ENCODE results near the gene ADCK1.

ADCK1 gene

GRCh38 chr14:77800814-77801213, 905 bp downstream of the ADCK1 start:
- TF ChIP-seq GATA3 (IDR thresholded peaks at IDR 0.05; ENCODE audit: low read depth, low read length) = no peak
- no peak for TF ChIP-seq GATA2 (IDR thresholded peaks at IDR 0.05; ENCODE audit: low read depth, low read length)

GRCh38 chr14:77804592-77804991, 4.7 kb downstream of the ADCK1 start:
- TF ChIP-seq GATA3 (IDR thresholded peaks at IDR 0.05; ENCODE audit: low read depth, low read length) (no peak), GATA2 (IDR thresholded peaks at IDR 0.05; ENCODE audit: low read depth, low read length) (no peak)

GRCh38 chr14:77805706-77806105, 5.8 kb downstream of the ADCK1 start:
- TF ChIP-seq GATA3 (IDR thresholded peaks at IDR 0.05; ENCODE audit: low read depth, low read length) = no peak
- no peak for TF ChIP-seq GATA2 (IDR thresholded peaks at IDR 0.05; ENCODE audit: low read depth, low read length)

GRCh38 chr14:77808250-77808649, 8.3 kb downstream of the ADCK1 start:
- no peak for TF ChIP-seq GATA2 (IDR thresholded peaks at IDR 0.05; ENCODE audit: low read depth, low read length)
- no peak for TF ChIP-seq GATA3 (IDR thresholded peaks at IDR 0.05; ENCODE audit: low read depth, low read length)

GRCh38 chr14:77809011-77809410, 9.1 kb downstream of the ADCK1 start:
- no peak for TF ChIP-seq GATA3 (IDR thresholded peaks at IDR 0.05; ENCODE audit: low read depth, low read length)
- TF ChIP-seq GATA2 (IDR thresholded peaks at IDR 0.05; ENCODE audit: low read depth, low read length) = no peak

GRCh38 chr14:77812028-77812427, 12.1 kb downstream of the ADCK1 start:
- TF ChIP-seq GATA3 (IDR thresholded peaks at IDR 0.05; ENCODE audit: low read depth, low read length) = no peak
- no peak for TF ChIP-seq GATA2 (IDR thresholded peaks at IDR 0.05; ENCODE audit: low read depth, low read length)

GRCh38 chr14:77822307-77822706, 22.4 kb downstream of the ADCK1 start:
- TF ChIP-seq GATA2 (IDR thresholded peaks at IDR 0.05; ENCODE audit: low read depth, low read length) = no peak
- no peak for TF ChIP-seq GATA3 (IDR thresholded peaks at IDR 0.05; ENCODE audit: low read depth, low read length)

GRCh38 chr14:77822741-77823140, 22.8 kb downstream of the ADCK1 start:
- TF ChIP-seq GATA3 (IDR thresholded peaks at IDR 0.05; ENCODE audit: low read depth, low read length) (no peak), GATA2 (IDR thresholded peaks at IDR 0.05; ENCODE audit: low read depth, low read length) (no peak)

GRCh38 chr14:77823378-77823777, 23.5 kb downstream of the ADCK1 start:
- TF ChIP-seq GATA3 (IDR thresholded peaks at IDR 0.05; ENCODE audit: low read depth, low read length) (no peak), GATA2 (IDR thresholded peaks at IDR 0.05; ENCODE audit: low read depth, low read length) (no peak)

GRCh38 chr14:77825895-77826519, 26.1 kb downstream of the ADCK1 start:
- TF ChIP-seq GATA3 (IDR thresholded peaks at IDR 0.05; ENCODE audit: low read depth, low read length) (no peak), GATA2 (IDR thresholded peaks at IDR 0.05; ENCODE audit: low read depth, low read length) (no peak)

GRCh38 chr14:77830692-77831091, 30.8 kb downstream of the ADCK1 start:
- no peak for TF ChIP-seq GATA2 (IDR thresholded peaks at IDR 0.05; ENCODE audit: low read depth, low read length)
- no peak for TF ChIP-seq GATA3 (IDR thresholded peaks at IDR 0.05; ENCODE audit: low read depth, low read length)

- TF ChIP-seq GATA2 (IDR thresholded peaks at IDR 0.05; ENCODE audit: low read depth, low read length) (no peak), GATA3 (IDR thresholded peaks at IDR 0.05; ENCODE audit: low read depth, low read length) (no peak)
These were observed 32.4 kb downstream of the ADCK1 start for GRCh38 chr14:77832297-77832696.

GRCh38 chr14:77837926-77838325, 38.0 kb downstream of the ADCK1 start:
- TF ChIP-seq GATA2 (IDR thresholded peaks at IDR 0.05; ENCODE audit: low read depth, low read length) = no peak
- TF ChIP-seq GATA3 (IDR thresholded peaks at IDR 0.05; ENCODE audit: low read depth, low read length) = no peak

- TF ChIP-seq GATA2 (IDR thresholded peaks at IDR 0.05; ENCODE audit: low read depth, low read length) = no peak
- no peak for TF ChIP-seq GATA3 (IDR thresholded peaks at IDR 0.05; ENCODE audit: low read depth, low read length)
These were observed 39.1 kb downstream of the ADCK1 start for GRCh38 chr14:77838831-77839511.

- TF ChIP-seq GATA2 (IDR thresholded peaks at IDR 0.05; ENCODE audit: low read depth, low read length) = no peak
- no peak for TF ChIP-seq GATA3 (IDR thresholded peaks at IDR 0.05; ENCODE audit: low read depth, low read length)
These were observed 43.3 kb downstream of the ADCK1 start for GRCh38 chr14:77843195-77843594.
